PFSK-1 (cell line): ENCODE results near the gene VCP.

Experiments used
- FOXP2 ChIP-seq: optimal IDR thresholded peaks from 2 replicates; pipeline ENCODE3; 2011; ENCODE audit warnings: borderline replicate concordance, control low read depth, inconsistent platforms; ENCODE audit not compliant: insufficient read depth; ENCODE audit errors: extremely low read length, extremely low read depth
- POLR2AphosphoS5 ChIP-seq: IDR thresholded peaks from 2 replicates; pipeline ENCODE4 v1.6.1; 2012; ENCODE audit warnings: low read depth, mild to moderate bottlenecking, control low read depth, low read length, moderate library complexity
- SIN3A ChIP-seq: IDR thresholded peaks from 2 replicates; pipeline ENCODE4 v1.6.1; 2012; ENCODE audit warnings: mild to moderate bottlenecking, low read length, moderate library complexity, borderline replicate concordance; ENCODE audit not compliant: insufficient read depth
- TAF1 ChIP-seq: IDR thresholded peaks from 2 replicates; pipeline ENCODE4 v1.6.1; 2012; ENCODE audit warnings: low read length, control low read depth, borderline replicate concordance; ENCODE audit not compliant: insufficient read depth
- TF ChIP-seq, protein P1 (sequence below), 2 experiments: IDR thresholded peaks; 2 replicates each; pipeline versions ENCODE4 v1.6.1 to v1.8.0; 2011 to 2012; ENCODE audit warnings: low read depth in 2 of 2, low read length in 2 of 2, control low read depth in 1 of 2, inconsistent platforms in 1 of 2, mild to moderate bottlenecking in 1 of 2, moderate library complexity in 1 of 2; ENCODE audit not compliant: insufficient read depth in 1 of 2

Gene VCP

GRCh38 chr9:35114840-35115628 lies 42.6 kb upstream of the VCP start:
- no peak for TF ChIP-seq TAF1
- TF ChIP-seq, protein P1, sequence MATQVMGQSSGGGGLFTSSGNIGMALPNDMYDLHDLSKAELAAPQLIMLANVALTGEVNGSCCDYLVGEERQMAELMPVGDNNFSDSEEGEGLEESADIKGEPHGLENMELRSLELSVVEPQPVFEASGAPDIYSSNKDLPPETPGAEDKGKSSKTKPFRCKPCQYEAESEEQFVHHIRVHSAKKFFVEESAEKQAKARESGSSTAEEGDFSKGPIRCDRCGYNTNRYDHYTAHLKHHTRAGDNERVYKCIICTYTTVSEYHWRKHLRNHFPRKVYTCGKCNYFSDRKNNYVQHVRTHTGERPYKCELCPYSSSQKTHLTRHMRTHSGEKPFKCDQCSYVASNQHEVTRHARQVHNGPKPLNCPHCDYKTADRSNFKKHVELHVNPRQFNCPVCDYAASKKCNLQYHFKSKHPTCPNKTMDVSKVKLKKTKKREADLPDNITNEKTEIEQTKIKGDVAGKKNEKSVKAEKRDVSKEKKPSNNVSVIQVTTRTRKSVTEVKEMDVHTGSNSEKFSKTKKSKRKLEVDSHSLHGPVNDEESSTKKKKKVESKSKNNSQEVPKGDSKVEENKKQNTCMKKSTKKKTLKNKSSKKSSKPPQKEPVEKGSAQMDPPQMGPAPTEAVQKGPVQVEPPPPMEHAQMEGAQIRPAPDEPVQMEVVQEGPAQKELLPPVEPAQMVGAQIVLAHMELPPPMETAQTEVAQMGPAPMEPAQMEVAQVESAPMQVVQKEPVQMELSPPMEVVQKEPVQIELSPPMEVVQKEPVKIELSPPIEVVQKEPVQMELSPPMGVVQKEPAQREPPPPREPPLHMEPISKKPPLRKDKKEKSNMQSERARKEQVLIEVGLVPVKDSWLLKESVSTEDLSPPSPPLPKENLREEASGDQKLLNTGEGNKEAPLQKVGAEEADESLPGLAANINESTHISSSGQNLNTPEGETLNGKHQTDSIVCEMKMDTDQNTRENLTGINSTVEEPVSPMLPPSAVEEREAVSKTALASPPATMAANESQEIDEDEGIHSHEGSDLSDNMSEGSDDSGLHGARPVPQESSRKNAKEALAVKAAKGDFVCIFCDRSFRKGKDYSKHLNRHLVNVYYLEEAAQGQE (IDR thresholded peaks at IDR 0.05; ENCODE audit: insufficient read depth in 1 of 2, low read depth in 2 of 2, low read length in 2 of 2): 0 out of 4 replicates have a peak, but pooled peaks of 1 of the 2 experiments have one; percentile 27

- TF ChIP-seq POLR2AphosphoS5 (no peak), TAF1 (no peak), SIN3A (no peak), FOXP2 (no peak)
- TF ChIP-seq, protein P1 (IDR thresholded peaks at IDR 0.05; ENCODE audit: insufficient read depth in 1 of 2, low read depth in 2 of 2, low read length in 2 of 2): no peak
Measured at GRCh38 chr9:35114113-35114839, 41.9 kb upstream of the VCP start.

DNA sequence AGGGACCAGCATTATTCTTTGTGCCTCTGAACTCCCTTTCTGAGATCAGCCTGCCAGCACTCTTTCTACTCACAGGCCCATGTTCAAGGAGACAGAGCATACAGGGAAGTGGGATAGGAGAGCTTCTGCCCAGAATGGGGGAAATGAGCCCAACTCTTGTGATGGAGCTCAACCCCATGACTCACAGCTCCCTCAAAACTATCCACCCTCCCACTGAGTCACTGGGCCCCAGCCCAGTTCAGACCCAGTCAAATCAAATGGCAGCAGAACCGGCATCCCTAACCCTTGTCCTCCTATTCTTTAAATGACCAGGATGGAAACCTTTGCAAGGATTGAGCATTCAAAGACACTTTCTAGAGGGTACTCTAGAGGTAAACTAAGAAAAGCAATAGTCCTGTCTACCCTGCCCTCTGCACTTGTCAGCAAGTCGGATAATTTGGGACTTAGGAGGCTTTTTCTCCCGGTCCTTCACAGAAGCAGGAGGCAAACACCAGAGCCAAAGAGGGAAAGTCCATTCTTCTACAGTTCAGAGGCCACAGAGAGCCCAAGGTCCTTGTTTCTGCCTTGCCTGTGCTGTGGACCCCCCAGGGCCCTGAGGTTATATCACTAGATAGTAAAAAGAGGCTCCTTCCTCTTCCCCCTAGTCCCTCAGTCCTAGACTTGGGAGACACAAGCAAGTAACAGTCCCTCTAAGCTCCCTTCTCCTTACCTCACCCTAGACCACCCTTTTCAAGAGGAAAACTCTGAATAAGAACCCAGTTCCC lies 40.0 kb upstream of the VCP start:
- TF ChIP-seq SIN3A (no peak), POLR2AphosphoS5 (no peak), FOXP2 (no peak), TAF1 (no peak)
- TF ChIP-seq, protein P1 (IDR thresholded peaks at IDR 0.05; ENCODE audit: insufficient read depth in 1 of 2, low read depth in 2 of 2, low read length in 2 of 2): no peak

DNA sequence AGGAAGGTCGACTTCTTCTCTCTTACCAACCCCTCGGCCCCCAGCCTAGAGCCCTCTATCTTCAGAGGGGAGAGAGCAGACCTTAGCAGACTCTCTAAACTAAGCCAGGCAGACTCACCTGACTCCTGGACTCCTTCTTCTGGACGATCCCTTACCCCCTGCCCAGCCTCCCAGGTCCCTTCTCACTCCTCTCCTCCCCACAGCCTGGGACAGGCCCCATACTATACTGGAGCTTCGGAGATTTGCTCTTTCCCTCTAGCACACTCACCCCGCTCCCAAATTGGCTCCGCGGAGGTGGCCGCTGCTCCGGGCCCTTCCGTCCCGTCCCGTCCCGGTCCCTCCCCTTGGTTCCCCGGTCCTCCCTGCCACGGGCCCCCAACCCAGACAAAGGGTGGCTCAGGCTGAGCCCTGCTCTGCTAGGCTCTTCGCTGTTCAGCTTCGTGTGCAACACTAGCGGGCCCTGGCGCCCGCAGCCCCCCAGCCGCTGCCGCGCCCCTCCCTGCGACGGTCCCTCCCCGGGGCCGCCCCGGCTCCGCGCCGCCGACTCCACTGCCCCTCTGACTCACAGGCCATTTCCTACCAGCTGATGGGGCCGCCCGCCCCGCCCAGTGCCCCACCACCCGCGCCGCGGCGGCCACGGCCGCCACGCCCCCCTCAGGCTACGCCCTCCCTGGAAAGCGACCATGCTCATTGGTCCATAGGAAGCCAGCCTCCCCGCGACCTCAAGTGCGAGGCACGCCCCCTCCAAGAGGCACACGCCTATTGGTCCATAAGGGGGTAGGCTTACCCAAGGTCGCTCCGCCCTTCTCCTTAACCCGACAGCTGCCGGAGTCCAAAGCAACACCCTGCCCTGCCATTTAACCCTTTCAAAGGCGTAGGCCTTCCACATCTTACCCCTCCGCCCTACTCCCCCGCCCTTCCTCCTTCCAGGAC lies 38.8 kb upstream of the VCP start:
- TF ChIP-seq POLR2AphosphoS5: 0 out of 2 replicates have a peak, but pooled peaks have one; percentile 25
- TF ChIP-seq, protein P1 (IDR thresholded peaks at IDR 0.05; ENCODE audit: insufficient read depth in 1 of 2, low read depth in 2 of 2, low read length in 2 of 2): no peak
- TF ChIP-seq TAF1: 0 out of 2 replicates have a peak, but pooled peaks have one; percentile 24
- peak; percentile 61 for TF ChIP-seq FOXP2
- TF ChIP-seq SIN3A: no peak; the same call in 1 of the 2 replicates
